D721Med (cell line): Measurements from ENCODE around the gene ABHD17C.

ENCODE experiments used
- DNase-seq: peaks from one replicate; pipeline ENCODE4 v3.0.0; 2011; ENCODE audit warnings: low spot score; ENCODE audit not compliant: insufficient read length
- FAIRE-seq: peaks from 2 replicates; lab custom pipeline; 2011; peaks lifted over from hg19 to GRCh38; lab: Jason Lieb, UNC
- CTCF ChIP-seq: IDR thresholded peaks from 2 replicates; pipeline ENCODE4 v1.5.1; 2012; ENCODE audit warnings: mild to moderate bottlenecking, control low read depth; ENCODE audit not compliant: insufficient read depth; ENCODE audit errors: missing control alignments

The ABHD17C gene

GRCh38 chr15:80662757-80663553 lies 32.2 kb upstream of the ABHD17C start:
- DNase-seq (no peak), FAIRE-seq (no peak)
- TF ChIP-seq CTCF: no peak

- TF ChIP-seq CTCF: no peak
- FAIRE-seq (no peak), DNase-seq (no peak)
Measured at GRCh38 chr15:80665151-80665550, 30.0 kb upstream of the ABHD17C start.

GRCh38 chr15:80667936-80668335 lies 27.2 kb upstream of the ABHD17C start:
- DNase-seq (no peak), FAIRE-seq (no peak)
- TF ChIP-seq CTCF: no peak

- FAIRE-seq (no peak), DNase-seq (no peak)
- no peak for TF ChIP-seq CTCF
Measured at GRCh38 chr15:80668546-80669236, 26.4 kb upstream of the ABHD17C start.

- TF ChIP-seq CTCF: no peak
- DNase-seq (no peak), FAIRE-seq (no peak)
Measured at GRCh38 chr15:80669663-80670273, 25.3 kb upstream of the ABHD17C start.

GRCh38 chr15:80673561-80674244 lies 21.4 kb upstream of the ABHD17C start:
- TF ChIP-seq CTCF: no peak
- DNase-seq: no peak
- FAIRE-seq: no peak
